ENCODE measurements around the gene GAK.
"Not testable (repeated sequence)": the region's sequence is repeated elsewhere in the genome, so short reads cannot be mapped to it uniquely, and the experiment has no call there.

GAK gene

DNA sequence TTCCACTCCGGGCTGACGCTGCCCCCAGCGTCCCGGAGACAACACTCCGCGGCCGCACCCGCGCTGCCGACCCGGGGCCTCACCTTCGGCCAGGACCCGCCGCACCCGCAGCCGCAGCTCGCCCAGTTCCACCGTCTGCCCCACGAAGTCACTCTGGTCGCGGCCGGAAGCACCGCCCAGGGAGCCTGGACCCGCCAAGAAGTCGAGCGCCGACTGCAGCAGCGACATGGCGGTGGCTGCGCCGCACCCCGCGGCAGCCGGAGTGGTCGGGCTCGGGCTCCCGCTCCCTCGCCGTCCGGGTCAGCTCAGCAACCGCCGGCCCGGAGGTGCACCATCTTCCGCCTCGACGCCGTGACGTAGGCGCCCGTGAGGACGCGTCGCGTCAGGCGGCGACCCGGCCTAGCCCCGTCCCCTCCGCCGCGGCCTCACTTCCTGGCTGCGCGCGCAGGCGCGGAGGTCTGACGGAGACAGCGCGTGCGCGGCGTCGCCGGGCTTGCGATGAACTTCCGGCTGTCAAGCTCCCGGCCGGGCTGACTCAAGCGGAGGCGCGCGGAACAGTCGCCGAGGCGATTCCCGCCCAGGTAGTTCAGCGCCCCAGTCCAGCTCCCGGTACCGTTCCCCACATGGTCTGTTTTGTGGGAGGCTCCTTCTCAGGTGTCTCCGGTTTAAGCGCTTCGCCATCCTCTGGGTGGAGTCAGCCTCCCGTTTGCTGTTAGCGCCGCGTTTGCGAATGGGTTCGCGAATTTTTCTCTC lies at the start of gene GAK, which contains the start of gene TMEM175:
GAK (minus strand) TSS at position 357 of the 753 bp plus-strand sequence; CDS start at position 228, 129 bp downstream.
TMEM175 (plus strand) TSS at position 501 of the 753 bp plus-strand sequence. CDS start 15,280 bp downstream, outside the sequence.
- DNase-seq = peak; percentile 90 to 96 (median 92)

DNA sequence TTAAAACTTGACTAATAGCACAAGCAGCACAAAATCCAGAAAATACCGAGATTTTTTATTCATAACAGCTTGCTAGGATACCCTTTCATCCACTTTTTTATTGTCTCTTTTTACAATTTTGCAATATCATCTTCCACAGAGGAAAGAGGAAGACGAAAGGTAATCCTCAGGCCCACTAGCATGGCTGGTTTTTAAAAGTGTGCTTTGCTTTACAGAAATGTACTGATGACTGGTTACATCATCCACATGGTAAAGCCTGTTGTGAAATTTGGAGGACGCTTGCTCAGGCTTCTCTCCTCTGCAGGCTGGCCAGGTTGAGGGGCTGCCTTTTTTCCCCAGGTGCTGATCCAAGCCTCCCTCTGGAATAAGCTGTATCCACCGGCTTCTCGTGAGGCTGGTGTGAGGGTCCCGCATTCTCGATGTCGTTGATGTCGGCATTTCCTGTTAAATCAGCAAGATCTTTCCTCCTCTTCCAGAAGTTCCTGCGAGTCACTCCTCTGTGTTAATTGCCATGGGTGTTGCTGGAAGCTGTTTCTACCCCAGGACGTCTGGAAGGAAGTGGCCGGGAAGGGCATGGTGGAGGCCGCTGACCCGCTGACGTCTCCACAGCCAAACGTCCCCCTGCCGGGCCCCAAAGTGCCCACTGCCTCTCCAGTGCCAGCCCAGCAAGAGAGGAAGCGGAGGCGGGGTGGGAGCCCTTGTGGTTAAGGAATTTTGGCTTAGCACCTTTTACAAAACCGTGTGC lies 47.0 kb upstream of the GAK start:
- DNase-seq = no peak

DNA sequence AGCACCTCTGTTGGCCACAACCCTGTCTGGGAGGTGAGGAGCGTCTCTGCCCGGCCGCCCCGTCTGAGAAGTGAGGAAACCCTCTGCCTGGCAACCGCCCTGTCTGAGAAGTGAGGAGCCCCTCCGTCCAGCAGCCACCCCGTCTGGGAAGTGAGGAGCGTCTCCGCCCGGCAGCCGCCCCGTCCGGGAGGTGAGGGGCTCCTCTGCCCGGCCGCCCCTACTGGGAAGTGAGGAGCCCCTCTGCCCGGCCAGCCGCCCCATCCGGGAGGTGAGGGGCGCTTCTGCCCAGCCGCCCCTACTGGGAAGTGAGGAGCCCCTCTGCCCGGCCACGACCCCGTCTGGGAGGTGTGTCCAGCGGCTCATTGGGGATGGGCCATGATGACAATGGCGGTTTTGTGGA lies 43.9 kb upstream of the GAK start:
- not testable (repeated sequence) for DNase-seq

DNA sequence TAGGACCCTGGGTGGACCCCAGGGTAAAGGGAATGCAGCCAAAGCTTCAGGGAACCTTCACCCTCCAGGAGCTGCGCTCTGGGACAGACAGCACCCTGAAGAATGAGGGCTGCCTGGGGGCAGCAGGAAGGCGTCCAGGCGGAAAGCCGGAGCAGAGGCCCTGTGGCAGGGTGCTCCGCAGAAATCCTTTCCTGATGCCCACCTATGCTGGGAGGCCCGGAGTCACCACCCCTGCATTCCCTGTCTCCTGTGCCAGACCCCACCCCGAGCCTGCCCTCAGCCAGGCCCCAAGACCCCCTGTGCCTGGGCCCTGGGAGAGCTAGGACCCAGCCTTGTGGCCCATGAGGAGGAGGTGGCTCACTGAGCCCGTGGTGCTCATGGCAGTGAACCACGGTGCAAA lies 42.6 kb upstream of the GAK start:
- DNase-seq = no peak

DNA sequence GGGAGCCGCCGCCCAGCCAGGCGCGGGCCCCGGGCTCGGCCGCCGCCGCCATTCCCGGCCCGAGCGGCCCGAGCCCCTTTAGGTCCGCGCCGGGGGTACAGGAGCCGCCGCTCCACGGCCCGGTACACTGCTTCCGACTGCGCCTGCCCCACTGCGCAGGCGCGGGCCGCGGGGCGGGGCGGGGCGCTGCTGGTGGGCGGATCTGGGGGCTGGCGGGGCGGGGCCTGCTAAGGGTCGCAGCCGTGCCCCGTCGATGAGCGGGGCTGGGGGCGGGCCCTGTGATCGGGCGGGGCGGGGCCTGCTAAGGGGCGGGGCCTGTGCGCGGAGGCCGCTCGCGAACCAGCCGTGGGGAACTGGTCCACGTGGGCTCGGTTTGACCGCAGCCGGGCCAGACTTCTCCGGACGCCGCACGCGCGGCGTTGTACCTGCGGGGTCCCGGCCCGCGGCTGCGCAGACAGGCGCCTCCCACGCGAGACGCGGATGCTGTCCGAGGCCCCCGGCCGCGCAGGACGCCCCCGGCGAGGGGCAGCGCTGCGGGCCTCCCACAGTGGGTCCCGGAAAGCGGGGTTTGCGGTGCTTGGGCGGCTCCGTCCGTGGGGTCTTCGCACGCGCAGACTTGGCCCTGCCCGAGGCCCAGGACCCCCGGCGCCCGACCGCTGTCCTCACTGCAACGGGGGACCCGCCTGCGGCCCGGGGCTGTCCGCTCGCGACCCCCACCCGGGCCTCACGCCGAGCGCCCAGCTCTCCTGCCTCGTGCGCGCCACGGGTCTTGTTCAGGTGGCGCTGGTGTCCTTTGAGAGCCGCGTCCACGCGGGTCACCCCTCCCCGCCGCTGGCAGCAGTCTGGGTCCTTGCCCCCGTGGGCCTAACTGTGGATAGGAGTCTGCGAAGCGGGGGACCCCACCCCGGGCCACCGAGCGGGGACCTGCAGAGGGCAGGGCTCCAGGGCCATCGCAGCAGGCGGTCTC lies 41.6 kb upstream of the GAK start, which contains the start of gene DGKQ:
DGKQ (minus strand) TSS at position 139 of the 967 bp plus-strand sequence; CDS start at position 52, 87 bp downstream.
- peak; percentile 79 to 90 (median 84) for DNase-seq

DNA sequence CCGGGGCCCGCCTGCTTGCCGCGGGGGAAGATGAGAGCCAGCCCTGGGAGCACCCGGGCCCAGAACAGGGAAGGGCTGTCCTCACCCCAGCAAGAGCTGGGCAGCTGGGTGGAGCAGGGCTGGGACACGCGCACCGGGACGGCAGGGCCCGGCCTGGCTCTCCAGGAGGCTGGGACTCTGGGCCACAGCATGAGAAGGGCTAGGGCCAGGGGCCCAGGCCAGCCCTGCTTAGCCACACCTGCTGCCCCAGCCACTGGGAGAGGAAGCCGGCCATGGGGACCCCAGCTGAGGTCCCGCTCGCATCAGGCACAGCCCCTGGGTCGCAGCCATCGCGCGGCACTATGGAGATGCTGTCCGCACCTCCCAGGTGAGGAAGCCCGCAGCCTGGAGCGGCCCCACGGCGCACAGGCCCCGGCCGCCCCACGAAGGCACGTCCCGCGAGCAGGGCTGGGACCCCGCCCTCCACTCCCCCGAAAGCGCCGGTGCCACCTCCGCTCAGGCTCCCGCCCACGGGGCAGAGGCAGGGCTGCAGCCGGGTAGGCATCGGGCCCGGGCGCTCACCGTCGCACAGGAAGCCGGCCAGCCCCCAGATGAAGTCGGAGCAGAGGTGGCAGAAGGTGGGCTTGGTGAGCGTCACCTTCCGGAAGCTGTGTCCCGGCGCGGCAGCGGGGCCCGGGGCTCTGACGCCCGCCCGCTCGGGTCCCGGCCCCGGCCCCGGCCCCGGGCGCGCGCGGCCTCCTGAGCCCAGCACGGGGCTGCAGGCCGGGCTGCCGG lies 40.7 kb upstream of the GAK start:
- DNase-seq = peak in 2 of 4 experiments; percentile 37 to 55

DNA sequence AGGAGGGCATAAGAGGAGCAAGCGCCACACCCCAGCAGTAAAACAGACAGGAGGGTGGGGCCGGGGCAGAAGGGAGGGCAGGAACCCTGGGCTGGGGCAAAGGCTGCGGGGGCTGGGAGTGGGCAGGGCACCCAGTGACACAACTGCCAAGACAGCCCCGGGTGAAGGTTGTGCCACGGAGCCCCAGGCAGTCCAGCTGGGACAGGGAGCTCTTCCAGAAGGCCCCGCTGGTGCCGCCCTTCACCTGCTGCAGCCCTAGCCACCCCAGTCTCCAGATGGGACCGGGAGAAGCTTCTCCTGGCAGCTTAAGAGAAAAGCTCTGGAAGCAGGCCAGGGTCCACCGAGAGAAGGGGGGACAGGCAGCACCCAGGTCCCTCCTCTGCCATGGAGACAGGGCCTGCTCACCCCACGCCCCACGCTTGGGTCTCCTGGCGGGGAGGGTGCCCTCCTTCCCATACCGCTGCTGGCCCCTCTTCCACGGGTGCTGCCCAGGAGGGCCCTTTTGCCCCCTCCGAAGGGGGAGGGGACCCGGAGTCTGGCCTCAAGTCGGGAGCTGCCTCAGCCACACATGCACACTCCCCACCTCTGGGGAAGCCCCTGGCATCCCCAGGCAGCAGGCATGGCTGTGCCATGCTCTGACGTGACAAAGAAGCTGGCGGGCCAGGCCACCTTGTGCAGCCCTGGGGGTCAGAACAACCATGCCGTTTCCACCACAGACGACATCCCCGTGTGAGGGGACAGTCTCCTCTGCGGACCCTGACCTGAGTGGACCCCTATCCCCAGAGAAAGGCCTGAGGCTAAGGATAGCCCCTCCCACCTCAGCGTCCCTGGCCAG lies 39.8 kb upstream of the GAK start:
- DNase-seq = no peak

DNA sequence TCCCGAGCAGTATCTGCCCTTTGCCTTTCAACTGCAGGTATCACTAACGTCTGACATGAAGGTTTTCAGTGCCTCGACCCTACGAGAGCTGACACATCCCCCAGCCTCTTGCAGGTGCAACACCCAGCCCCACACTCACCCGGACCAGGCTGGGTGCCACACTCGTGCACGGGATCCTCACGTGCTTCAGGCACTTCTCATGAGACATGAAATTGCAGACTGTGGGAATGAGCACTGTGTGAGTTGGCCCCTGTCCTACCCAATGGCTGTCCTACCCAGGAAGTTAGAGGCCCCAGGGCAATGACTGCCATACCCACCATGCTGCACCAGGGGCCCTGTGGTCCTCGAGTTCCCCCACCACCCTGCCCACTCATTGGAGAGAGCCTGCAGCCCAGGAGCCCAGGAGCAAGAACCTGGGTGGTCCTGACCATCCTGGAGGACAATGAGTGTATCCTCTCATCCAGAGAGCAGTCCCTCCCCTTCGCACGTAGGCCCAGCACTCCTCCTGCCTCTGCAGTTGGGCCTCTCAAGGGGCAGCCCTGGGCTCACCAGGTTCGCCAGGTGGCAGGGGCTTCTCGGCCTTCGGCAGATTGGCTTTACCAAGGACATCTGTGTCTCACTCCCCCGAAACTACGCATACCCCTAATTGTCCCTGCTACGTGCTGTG lies 38.9 kb upstream of the GAK start:
- DNase-seq = no peak

DNA sequence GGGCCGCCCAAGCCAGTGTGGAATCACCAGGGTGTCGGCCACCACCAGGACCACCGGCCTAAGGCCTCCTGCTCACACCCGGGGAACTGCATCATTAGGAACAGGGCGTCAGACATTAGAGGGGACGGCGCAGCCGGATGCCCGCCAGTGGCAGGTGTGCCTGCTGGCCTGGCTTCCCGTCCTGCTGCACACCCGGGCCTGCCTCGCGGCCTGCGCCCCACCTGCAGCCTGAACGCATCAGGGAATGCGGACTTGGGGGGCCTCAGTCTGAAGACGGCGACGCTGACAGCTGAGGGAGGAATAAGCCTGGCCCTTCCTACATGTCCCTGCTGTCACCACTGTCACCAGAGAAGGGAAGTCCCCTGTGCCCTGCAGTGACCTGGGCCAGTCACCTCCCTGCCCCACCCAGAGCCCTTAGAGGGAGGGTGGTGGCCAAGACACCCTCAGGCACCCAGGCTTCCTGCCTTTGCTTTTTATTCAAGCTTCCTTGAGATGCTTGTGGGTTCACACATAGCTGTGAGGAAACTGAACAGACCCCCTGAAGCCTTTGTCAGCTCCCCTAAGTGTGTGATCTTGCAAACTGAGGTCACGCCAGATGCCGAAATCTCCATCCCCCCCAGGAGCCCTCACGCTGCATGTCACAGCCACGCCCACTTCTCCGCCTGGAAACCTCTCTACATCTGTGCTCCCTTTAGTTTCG lies 38.1 kb upstream of the GAK start:
- no peak for DNase-seq

DNA sequence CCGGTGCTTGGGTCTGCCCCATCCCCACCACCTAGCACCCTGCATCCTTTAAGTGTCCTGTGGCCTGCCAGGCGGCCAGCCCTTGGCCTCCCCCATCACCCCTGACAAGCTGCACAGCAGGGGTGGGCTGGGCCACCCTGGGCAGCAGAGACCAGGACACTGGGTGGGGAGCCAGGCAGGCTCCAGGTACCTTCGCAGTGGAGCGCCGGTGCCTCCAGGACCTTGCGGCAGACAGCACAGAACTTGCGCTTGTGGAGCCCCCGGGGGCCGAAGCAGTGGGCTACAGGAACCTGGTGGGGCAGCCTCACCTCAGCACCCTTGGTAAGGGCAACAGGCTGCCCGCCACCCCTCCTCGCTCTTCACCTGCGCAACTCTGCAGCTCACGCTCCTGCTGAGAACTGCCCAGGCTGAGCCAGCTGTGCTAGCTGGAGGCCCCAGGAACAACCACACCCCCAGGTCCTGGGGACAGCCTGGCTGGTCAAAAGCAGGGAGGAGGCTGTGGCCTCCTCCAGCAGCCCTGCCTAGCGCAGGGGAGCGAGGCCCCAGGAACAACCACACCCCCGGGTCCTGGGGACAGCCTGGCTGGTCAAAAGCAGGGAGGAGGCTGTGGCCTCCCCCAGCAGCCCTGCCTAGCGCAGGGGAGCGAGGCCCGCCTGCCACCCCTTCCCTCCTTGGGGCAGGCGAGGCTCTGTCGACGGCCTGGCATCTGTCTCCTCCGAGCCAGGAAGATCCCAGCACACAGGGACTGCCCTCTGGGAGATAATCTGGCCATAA lies 36.7 kb upstream of the GAK start:
- DNase-seq = no peak

DNA sequence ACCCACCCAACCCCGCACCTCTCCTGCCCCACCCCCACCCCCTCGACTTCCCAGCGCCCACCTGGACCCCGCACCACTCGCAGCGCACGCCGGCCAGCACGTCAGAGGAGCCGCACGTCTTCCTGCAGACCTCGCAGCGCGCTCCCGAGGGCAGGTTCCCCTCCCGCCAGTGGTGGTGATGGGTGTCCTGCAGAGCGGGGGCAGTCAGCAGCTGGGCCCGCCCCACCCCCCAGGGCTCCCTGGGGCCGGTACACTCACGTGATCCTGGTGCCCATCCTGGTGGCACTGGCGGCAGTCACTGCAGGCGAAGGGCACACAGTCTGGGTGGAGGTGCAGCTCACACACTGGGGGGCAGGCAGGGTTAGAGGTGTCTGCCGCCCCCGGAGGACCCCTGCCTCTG lies 36.1 kb upstream of the GAK start:
- DNase-seq = no peak

DNA sequence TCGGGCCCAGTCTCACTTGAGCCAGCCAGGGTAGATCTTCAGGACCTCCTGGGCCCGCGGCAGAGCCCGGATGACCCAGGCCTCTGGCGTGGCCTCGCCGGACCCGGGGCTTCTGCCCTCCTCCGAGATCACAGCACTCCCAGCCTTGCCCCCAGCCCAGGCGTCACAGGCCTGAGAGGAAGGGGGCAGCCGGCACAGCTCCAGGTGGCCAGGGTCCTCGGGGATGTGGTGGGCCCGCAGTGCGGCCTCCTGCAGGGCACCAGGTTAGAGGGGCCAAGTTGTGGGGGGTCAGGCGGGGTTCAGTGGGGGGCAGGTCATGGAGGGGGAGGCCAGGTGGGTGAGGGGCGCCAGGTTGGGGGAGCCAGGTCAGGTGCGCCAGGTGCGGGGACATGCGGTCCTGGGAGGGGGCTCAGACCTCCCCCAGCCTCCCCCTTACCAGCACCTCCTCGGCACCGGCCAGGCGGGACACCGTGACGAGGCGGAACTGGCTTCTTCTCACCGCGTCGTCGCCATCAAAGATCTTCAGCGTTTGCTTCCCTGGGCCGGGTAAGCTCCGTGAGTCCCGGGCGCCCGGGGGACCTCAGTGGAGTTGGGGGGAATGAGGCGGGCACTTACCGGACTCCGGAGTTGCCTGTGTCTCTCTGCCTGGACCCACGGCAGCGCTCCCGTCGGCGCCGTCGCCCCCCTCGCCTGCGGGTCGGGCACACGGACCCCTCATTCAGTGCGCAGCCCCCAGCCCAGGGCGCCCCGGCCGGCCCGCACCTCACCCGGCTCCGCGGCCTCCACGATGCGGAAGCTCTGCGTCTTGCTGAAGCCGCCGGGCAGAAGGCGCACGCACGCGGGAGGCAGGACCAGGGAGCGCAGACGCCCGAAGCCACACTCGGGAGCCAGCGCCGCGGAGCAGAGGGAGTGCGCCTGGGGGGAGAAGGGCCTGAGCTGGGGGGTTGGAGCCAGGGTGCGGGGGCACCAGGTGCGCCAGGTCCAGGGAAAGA lies 35.3 kb upstream of the GAK start:
- DNase-seq = no peak

DNA sequence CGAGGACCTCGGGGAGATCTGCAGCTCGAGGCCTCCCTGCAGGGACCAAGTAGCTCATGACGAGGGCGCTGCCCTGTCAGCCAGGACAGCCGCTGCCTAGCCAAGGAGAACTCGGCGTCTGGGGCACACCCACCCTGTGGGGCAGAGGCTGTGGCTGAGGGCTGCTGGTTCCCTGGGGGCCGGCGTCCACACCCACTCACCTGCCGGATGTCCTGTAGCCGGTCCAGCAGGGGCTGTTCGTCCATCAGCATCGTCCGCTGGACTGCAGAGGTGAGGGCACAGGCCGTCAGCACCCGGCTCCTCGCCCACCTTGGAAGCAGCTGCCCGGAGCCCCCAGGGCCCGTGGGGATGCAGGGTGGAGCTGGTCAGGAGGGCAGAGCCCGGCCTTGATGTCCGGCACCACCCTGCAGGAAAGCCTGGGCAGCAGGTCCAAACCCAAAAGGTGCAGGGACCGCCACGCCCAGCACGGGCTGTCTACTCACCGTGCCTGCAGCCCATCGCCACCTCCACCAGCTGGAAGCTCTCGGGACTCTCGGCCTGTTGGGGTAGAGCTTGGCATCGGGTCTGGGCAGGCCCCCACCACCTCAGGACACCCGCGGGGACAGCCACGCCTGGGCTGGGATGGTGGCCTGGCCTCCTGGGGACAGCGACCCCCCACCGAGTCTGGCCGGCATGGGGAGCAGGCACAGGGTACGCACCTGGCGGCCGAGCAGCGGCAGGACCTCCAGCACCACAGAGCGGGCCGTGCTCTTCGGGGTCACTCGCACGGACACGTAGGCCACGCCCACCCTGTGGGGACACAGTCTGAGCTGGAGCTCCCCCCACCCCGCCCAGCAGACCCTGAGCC lies 34.4 kb upstream of the GAK start:
- no peak for DNase-seq

DNA sequence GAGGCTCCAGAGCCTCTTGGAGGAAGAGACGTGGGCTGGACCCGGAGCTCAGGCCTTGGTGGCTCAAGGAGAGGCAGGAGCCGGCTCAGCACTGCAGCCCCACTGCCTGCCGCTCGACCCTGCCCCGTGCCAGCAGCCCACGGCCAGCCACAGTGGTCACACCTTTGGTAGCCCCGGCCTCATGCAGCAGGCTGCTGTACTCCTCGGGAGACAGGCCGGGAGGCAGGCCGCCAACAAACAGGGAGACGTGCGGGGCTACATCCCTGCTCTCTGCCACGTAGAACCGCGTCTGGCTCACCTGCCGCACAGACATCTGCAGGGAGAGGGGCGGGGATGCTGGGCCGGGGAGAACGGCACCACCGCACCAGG lies 33.6 kb upstream of the GAK start:
- no peak for DNase-seq

DNA sequence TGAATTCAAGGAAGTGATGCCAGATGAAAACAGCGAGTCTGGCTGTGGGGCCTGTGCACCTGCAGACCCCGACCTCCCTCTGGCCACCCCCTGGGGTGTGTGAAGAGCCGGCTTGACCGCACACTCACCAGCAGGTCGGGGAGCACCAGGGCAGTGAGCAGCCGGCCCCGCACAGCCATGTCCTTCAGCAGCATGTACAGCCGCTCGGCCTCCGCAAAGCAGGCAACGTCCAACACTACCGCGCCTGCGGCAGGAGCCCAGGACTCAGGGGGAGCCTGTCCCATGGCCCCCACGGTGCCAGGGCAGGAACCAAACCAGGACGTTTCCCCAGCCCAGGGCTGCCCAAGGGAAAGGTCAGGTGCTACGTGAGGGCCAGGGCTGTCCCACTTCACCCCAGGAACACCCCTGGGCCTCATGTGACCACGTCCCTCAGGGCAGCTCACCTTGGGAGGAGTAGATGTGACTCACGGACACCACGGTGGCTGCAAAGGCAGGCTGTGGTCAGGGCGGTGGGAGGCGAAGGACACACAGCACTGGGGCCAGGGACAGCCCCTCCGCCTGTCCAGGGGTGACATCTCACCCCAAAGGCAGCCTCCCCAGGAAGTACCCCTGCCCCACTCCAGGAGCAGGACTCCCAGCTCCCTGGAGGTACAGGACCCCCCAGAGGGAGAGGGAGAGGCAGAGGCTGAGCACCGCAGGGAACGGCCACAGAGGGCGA lies 33.1 kb upstream of the GAK start:
- no peak for DNase-seq
